Smooth muscle cell (in vitro differentiated cells): ENCODE measurements around the gene C13orf46. TPM values are rescaled to one million over a fixed set of nuclear protein-coding genes. Genes with fewer than 3 reads are reported as not detected.

Source experiments
- DNase-seq: peaks from one replicate; lab custom pipeline; 2025; ENCODE audit not compliant: unreplicated experiment; lab: John Stamatoyannopoulos, UW
- H2AFZ ChIP-seq: fragments of 200-600 bp; sonication (generic); 2 replicates; pipeline ENCODE4 v1.6.0; 2016; ENCODE audit warnings: antibody characterized with exemption, low read depth, mild to moderate bottlenecking
- H3F3A ChIP-seq: fragments of 200-600 bp; sonication (generic); 2 replicates; pipeline ENCODE4 v1.6.0; 2017; ENCODE audit warnings: antibody characterized with exemption, low read depth
- H3K27ac ChIP-seq: fragments of 200-600 bp; sonication (generic); 2 replicates; pipeline ENCODE4 v1.5.1; 2016; ENCODE audit warnings: low read depth, mild to moderate bottlenecking
- H3K27me3 ChIP-seq: fragments of 200-600 bp; sonication (generic); 2 replicates; pipeline ENCODE4 v1.6.1; 2016; ENCODE audit warnings: low read depth, mild to moderate bottlenecking
- H3K36me3 ChIP-seq: fragments of 200-600 bp; sonication (generic); 2 replicates; pipeline ENCODE4 v1.5.1; 2016; ENCODE audit warnings: low read depth
- H3K4me1 ChIP-seq: fragments of 200-600 bp; sonication (generic); 2 replicates; pipeline ENCODE4 v1.5.1; 2016; ENCODE audit warnings: low read depth
- H3K4me2 ChIP-seq: fragments of 200-600 bp; sonication (generic); 2 replicates; pipeline ENCODE4 v1.6.0; 2016; ENCODE audit warnings: mild to moderate bottlenecking
- H3K4me3 ChIP-seq: fragments of 200-600 bp; sonication (generic); 2 replicates; pipeline ENCODE4 v1.5.1; 2016; ENCODE audit warnings: mild to moderate bottlenecking
- H3K79me2 ChIP-seq: fragments of 200-600 bp; sonication (generic); 2 replicates; pipeline ENCODE4 v1.6.0; 2016; ENCODE audit warnings: low read depth, mild to moderate bottlenecking
- H3K9ac ChIP-seq: fragments of 200-600 bp; sonication (generic); 2 replicates; pipeline ENCODE4 v1.6.0; 2016; ENCODE audit warnings: low read depth
- H3K9me3 ChIP-seq: fragments of 200-600 bp; sonication (generic); replicated peaks from 2 replicates; pipeline ENCODE4 v1.5.1; 2016; ENCODE audit warnings: low read depth
- H4K20me1 ChIP-seq: fragments of 200-600 bp; sonication (generic); 2 replicates; pipeline ENCODE4 v1.6.0; 2016; ENCODE audit warnings: low read depth
- CTCF ChIP-seq: fragments of 200-600 bp; sonication (generic); IDR thresholded peaks from 2 replicates; pipeline ENCODE4 v1.5.1; 2017; ENCODE audit warnings: borderline replicate concordance, mild to moderate bottlenecking, antibody characterized with exemption; ENCODE audit not compliant: insufficient read depth, poor library complexity, severe bottlenecking
- WGBS: methylation state at CpG from one replicate; pipeline ENCODE4 v1.1.7; 2016; ENCODE audit warnings: low lambda C conversion rate; 5-methylcytosine and 5-hydroxymethylcytosine counted together
- polyA plus RNA-seq: library from polyadenylated mRNA; unstranded; fragments of >200 nt; fragmentation: Nextera tagmentation; extraction: Ambion mirVana; gene quantifications from 2 replicates; pipeline ENCODE4 v1.2.1, GENCODE V29; 2016
- total RNA-seq: library from RNA; depleted of rRNA; stranded (reverse); fragments of >200 nt; gene quantifications from 2 replicates; pipeline ENCODE4 v1.2.3, GENCODE V29; 2014

C13orf46 gene
- total and polyA plus RNA-seq, 2 experiments from 2014 or later = 0.26 to 5.8 TPM

- no peak overlapping the region for H2AFZ ChIP-seq
- H3K9ac ChIP-seq = no peak overlapping the region
- H3K4me3 ChIP-seq = no peak overlapping the region
- no peak overlapping the region for H3K27ac ChIP-seq
- WGBS = 88% methylated on average over 8 of the region's 8 CpGs
- DNase-seq = no peak
- no peak overlapping the region for H3K4me2 ChIP-seq
- H3K36me3 ChIP-seq = no peaks in the 10 kb centered on the region
- no peaks in the 10 kb centered on the region for H3F3A ChIP-seq
- H3K79me2 ChIP-seq = no peaks in the 10 kb centered on the region
- H3K27me3 ChIP-seq = no peaks in the 10 kb centered on the region
- no peaks in the 10 kb centered on the region for H3K9me3 ChIP-seq
- no peaks in the 10 kb centered on the region for H3K4me1 ChIP-seq
- H4K20me1 ChIP-seq = no peaks in the 10 kb centered on the region
- TF ChIP-seq CTCF = no peak
Measured at GRCh38 chr13:113923376-113924063, 50.4 kb downstream of the C13orf46 start.

GRCh38 chr13:113922412-113923118 is 51.3 kb downstream of the C13orf46 start:
- DNase-seq = no peak
- H3K27ac ChIP-seq = no peak overlapping the region
- TF ChIP-seq CTCF = no peak
- no peaks in the 10 kb centered on the region for H3K36me3 ChIP-seq
- 91% methylated on average over 15 of the region's 15 CpGs for WGBS
- no peaks in the 10 kb centered on the region for H3K27me3 ChIP-seq
- no peaks in the 10 kb centered on the region for H3F3A ChIP-seq
- H3K4me3 ChIP-seq = no peak overlapping the region
- no peak overlapping the region for H2AFZ ChIP-seq
- H4K20me1 ChIP-seq = no peaks in the 10 kb centered on the region
- no peaks in the 10 kb centered on the region for H3K9me3 ChIP-seq
- no peak overlapping the region for H3K9ac ChIP-seq
- no peaks in the 10 kb centered on the region for H3K4me1 ChIP-seq
- no peaks in the 10 kb centered on the region for H3K79me2 ChIP-seq
- H3K4me2 ChIP-seq = no peak overlapping the region

- no peak for TF ChIP-seq CTCF
- H3K9me3 ChIP-seq = no peaks in the 10 kb centered on the region
- DNase-seq = no peak
Measured at GRCh38 chr13:113921763-113922162, 52.1 kb downstream of the C13orf46 start.

More at GRCh38 chr13:113921763-113922162, 52.1 kb downstream of the C13orf46 start:
- no peak overlapping the region for H3K4me2 ChIP-seq
- no peaks in the 10 kb centered on the region for H3K36me3 ChIP-seq
- H4K20me1 ChIP-seq = no peaks in the 10 kb centered on the region
- no peak overlapping the region for H3K9ac ChIP-seq
- no peak overlapping the region for H3K4me3 ChIP-seq
- 90% methylated on average over 1 of the region's 1 CpG for WGBS
- H3K27ac ChIP-seq = no peak overlapping the region
- H3K79me2 ChIP-seq = no peaks in the 10 kb centered on the region
- no peak overlapping the region for H2AFZ ChIP-seq
- no peaks in the 10 kb centered on the region for H3K4me1 ChIP-seq
- no peaks in the 10 kb centered on the region for H3K27me3 ChIP-seq
- no peaks in the 10 kb centered on the region for H3F3A ChIP-seq
